GM12878 (cell line): ENCODE results near the gene CD96. TPM values are rescaled to one million over a fixed set of nuclear protein-coding genes. Genes with fewer than 3 reads are reported as not detected.

ENCODE experiments used
- ATAC-seq: fragments of 200-7000 bp; cut with Tn5 transposase; 3 replicates; pipeline ENCODE4 v1.9.1; 2020; ENCODE audit warnings: mild to moderate bottlenecking, moderate library complexity
- BruUV-seq: library from RNA; stranded (reverse); fragments of 400-500 nt; replicated peaks from 2 replicates; lab custom pipeline; 2021; lab: Mats Ljungman, UMichigan
- CTCF ChIA-PET: fragments of 300-600 bp; sonication (Branson Sonifier 250); formaldehyde crosslinking; extraction: SDS; loops from one replicate; lab custom pipeline; 2021; ENCODE audit warnings: inconsistent platforms; lab: Yijun Ruan, JAX
- POLR2A ChIA-PET: fragments of 350-600 bp; formaldehyde crosslinking; extraction: SDS; loops from one replicate; lab custom pipeline; 2021; ENCODE audit warnings: inconsistent platforms; lab: Charles Lee
- RAD21 ChIA-PET: fragments of 300-600 bp; sonication (Branson Sonifier 250); formaldehyde crosslinking; loops from one replicate; lab custom pipeline; 2023; ENCODE audit warnings: antibody characterized with exemption; ENCODE audit not compliant: unreplicated experiment; lab: Charles Lee
- SMC1A ChIA-PET: fragments of 300-600 bp; sonication (Branson Sonifier 250); formaldehyde crosslinking; loops from one replicate; lab custom pipeline; 2023; ENCODE audit not compliant: unreplicated experiment, uncharacterized antibody; lab: Charles Lee
- DNase-seq: peaks from one replicate; pipeline ENCODE4 v3.0.0-alpha.2; 2011; ENCODE audit warnings: low read depth, low spot score
- FAIRE-seq: peaks from 3 replicates; lab custom pipeline; 2011; peaks lifted over from hg19 to GRCh38; lab: Jason Lieb, UNC
- H2AFZ ChIP-seq: 2 replicates; pipeline ENCODE4 v1.6.0; 2011; ENCODE audit warnings: low read depth, low read length, control low read depth; ENCODE audit not compliant: control insufficient read depth
- H3K27ac ChIP-seq: 2 replicates; pipeline ENCODE4 v1.5.1; 2011; ENCODE audit warnings: control low read depth; ENCODE audit not compliant: control insufficient read depth, insufficient read depth
- H3K27me3 ChIP-seq, 2 experiments: replicated peaks in 1 of 2; 2 replicates each; pipeline versions ENCODE4 v1.6.0 to v1.6.1; 2011; ENCODE audit warnings: low read length in 1 of 2; ENCODE audit not compliant: control insufficient read depth in 2 of 2, insufficient read depth in 2 of 2
- H3K36me3 ChIP-seq, 2 experiments: 2 replicates each; pipeline ENCODE4 v1.5.1; 2011; ENCODE audit warnings: low read length in 1 of 2; ENCODE audit not compliant: control insufficient read depth in 2 of 2, insufficient read depth in 2 of 2
- H3K4me1 ChIP-seq: 2 replicates; pipeline ENCODE4 v1.6.1; 2011; ENCODE audit warnings: mild to moderate bottlenecking, low read length, moderate library complexity, mixed read lengths; ENCODE audit not compliant: control insufficient read depth, insufficient read depth
- H3K4me2 ChIP-seq: 2 replicates; pipeline ENCODE4 v1.6.0; 2011; ENCODE audit warnings: control low read depth; ENCODE audit not compliant: control insufficient read depth, insufficient read depth
- H3K4me3 ChIP-seq: fragments of 200-600 bp; sonication (generic); 2 replicates; pipeline ENCODE4 v1.5.1; 2016
- H3K79me2 ChIP-seq: 2 replicates; pipeline ENCODE4 v1.6.0; 2011; ENCODE audit warnings: low read length; ENCODE audit not compliant: control insufficient read depth, insufficient read depth
- H3K9ac ChIP-seq: 2 replicates; pipeline ENCODE4 v1.8.0; 2011; ENCODE audit warnings: low read length, control low read depth, mixed read lengths; ENCODE audit not compliant: control insufficient read depth, insufficient read depth
- H3K9me3 ChIP-seq: replicated peaks from 3 replicates; pipeline ENCODE4 v1.5.1; 2011; ENCODE audit warnings: mild to moderate bottlenecking, low read length; ENCODE audit not compliant: control insufficient read depth, insufficient read depth
- H4K20me1 ChIP-seq: 2 replicates; pipeline ENCODE4 v1.6.0; 2011; ENCODE audit not compliant: control insufficient read depth, insufficient read depth
- FOXM1 ChIP-seq: IDR thresholded peaks from 2 replicates; pipeline ENCODE4 v1.6.1; 2012; ENCODE audit warnings: low read depth, mild to moderate bottlenecking, inconsistent platforms, low read length, moderate library complexity
- HDGF ChIP-seq: fragments of 450-650 bp; IDR thresholded peaks from 2 replicates; pipeline ENCODE4 v1.6.1; 2016; ENCODE audit warnings: antibody characterized with exemption
- KAT2A ChIP-seq: conservative IDR thresholded peaks from 2 replicates; pipeline ENCODE4 v1.6.1; 2011; ENCODE audit warnings: low read depth, low read length; ENCODE audit not compliant: control insufficient read depth
- MEF2A ChIP-seq: IDR thresholded peaks from 2 replicates; pipeline ENCODE4 v1.6.1; 2011; ENCODE audit warnings: low read depth, mild to moderate bottlenecking, low read length, moderate library complexity; ENCODE audit not compliant: insufficient read depth
- PAX5 ChIP-seq: IDR thresholded peaks from 2 replicates; pipeline ENCODE4 v1.6.1; 2011; ENCODE audit warnings: low read depth, low read length, borderline replicate concordance
- RCOR1 ChIP-seq: conservative IDR thresholded peaks from 2 replicates; pipeline ENCODE4 v1.6.1; 2012; ENCODE audit warnings: low read depth, low read length, improper control_type of control experiment
- STAT3 ChIP-seq: IDR thresholded peaks from 2 replicates; pipeline ENCODE4 v1.6.1; 2011; ENCODE audit warnings: low read depth, low read length, improper control_type of control experiment
- TAF1 ChIP-seq: IDR thresholded peaks from 2 replicates; pipeline ENCODE4 v1.6.1; 2011; ENCODE audit warnings: mild to moderate bottlenecking, low read depth, low read length, borderline replicate concordance
- YBX1 ChIP-seq: fragments of 450-650 bp; IDR thresholded peaks from 2 replicates; pipeline ENCODE4 v1.6.1; 2016; ENCODE audit warnings: antibody characterized with exemption
- ZNF24 ChIP-seq: fragments of 450-650 bp; IDR thresholded peaks from 2 replicates; pipeline ENCODE4 v1.6.1; 2017; ENCODE audit warnings: antibody characterized with exemption, mild to moderate bottlenecking
- WGBS: methylation state at CpG from one replicate; pipeline ENCODE4 v1.1.6; 2016; ENCODE audit warnings: low lambda C conversion rate; ENCODE audit not compliant: insufficient replicate concordance, insufficient coverage; ENCODE audit errors: missing lambda C conversion rate; 5-methylcytosine and 5-hydroxymethylcytosine counted together
- in situ Hi-C: fragments of 300-500 bp; cut with MboI; formaldehyde crosslinking; loops from 9 replicates; pipeline ENCODE4 v1.14.3; 2018; ENCODE audit warnings: mixed read lengths
- intact Hi-C: fragments of 100-400 bp; cut with micrococcal nuclease; formaldehyde crosslinking; loops from one replicate; pipeline ENCODE4 v1.14.2; 2022; ENCODE audit not compliant: unreplicated experiment
- polyA plus RNA-seq, 11 experiments: library from polyadenylated mRNA; depleted of rRNA in 4 of 11; unstranded in 6 of 11; stranded (reverse) in 5 of 11; fragments of >200 nt; fragmentation: Nextera tagmentation in 4 of 11; fragmentation: Illumina TruSeq in 1 of 11; extraction: Ambion mirVana in 4 of 11; extraction: Trizol in 1 of 11; gene quantifications; 1 replicate in 1 of 11; 2 replicates in 10 of 11; pipeline versions ENCODE4 v1.2.1 to v1.2.3, GENCODE V29; 2011 to 2016; ENCODE audit warnings: inconsistent platforms in 2 of 11, missing spikeins in 2 of 11, low read depth in 1 of 11
- total RNA-seq, 4 experiments: library from RNA; depleted of rRNA in 3 of 4; stranded (reverse); fragments of >200 nt in 3 of 4; fragmentation: Illumina TruSeq in 1 of 4; extraction: Trizol in 1 of 4; gene quantifications; 2 replicates each; pipeline versions ENCODE4 v1.2.1 to v1.2.3, GENCODE V29; 2013 to 2021
- TF ChIP-seq, protein P1 (sequence below): IDR thresholded peaks from 2 replicates; pipeline ENCODE4 v1.6.1; 2012; ENCODE audit warnings: improper control_type of control experiment, low read depth, low read length; ENCODE audit not compliant: insufficient replicate concordance
- TF ChIP-seq, protein P2 (sequence below): IDR thresholded peaks from 2 replicates; pipeline ENCODE4 v1.6.1; 2011; ENCODE audit warnings: low read depth, mild to moderate bottlenecking, low read length, moderate library complexity, borderline replicate concordance; ENCODE audit errors: extremely low read depth
- TF ChIP-seq, protein P3 (sequence below): fragments of 450-650 bp; IDR thresholded peaks from 2 replicates; pipeline ENCODE4 v1.6.1; 2017; ENCODE audit warnings: antibody characterized with exemption, mild to moderate bottlenecking, moderate library complexity

Gene CD96
- total and polyA plus RNA-seq, 10 of the 15 experiments (the other 5 are each of a cell fraction or from before 2014, with no cell fraction given): 0.13 to 10.1 (median 0.47) TPM

DNA sequence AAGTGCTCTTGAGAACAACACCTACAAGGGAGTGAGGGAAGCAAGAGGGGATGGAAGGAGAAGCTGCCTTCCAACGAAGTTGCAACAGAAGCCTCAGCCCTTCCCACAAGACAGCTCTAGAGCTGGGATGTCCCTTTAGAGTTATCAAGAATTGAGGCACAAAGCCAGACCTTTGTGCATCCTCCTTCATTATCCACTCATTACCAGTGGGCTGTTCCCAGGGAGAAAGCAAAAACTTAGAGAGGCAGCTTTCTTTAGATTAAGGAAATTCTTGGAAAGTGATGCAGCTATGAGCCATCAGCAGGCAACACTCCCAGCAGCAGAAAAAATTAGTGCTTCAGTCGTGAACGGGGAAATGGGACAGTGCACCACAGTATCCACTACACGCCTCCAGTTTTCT is 10.6 kb upstream of the CD96 start:
- no peak for FAIRE-seq
- RAD21 ChIA-PET: no interaction called here
- SMC1A ChIA-PET: interaction anchor here (0.9 to 1.4 kb wide), 4 partner anchors 8 to 14 kb away, joined by 3 to 7 read pairs (median 3); no protein-coding TSS in a partner anchor
- Histone ChIP-seq H2AFZ (no peak overlapping the region), H3K36me3 (no peaks in the 10 kb centered on the region), H3K4me3 (no peak overlapping the region), H3K4me1 (no peaks in the 10 kb centered on the region), H3K27me3 (no peaks in the 10 kb centered on the region), H3K4me2 (no peak overlapping the region), H3K9ac (no peak overlapping the region), H3K9me3 (no peaks in the 10 kb centered on the region), H3K79me2 (no peaks in the 10 kb centered on the region), H3K27ac (no peak overlapping the region), H4K20me1 (no peaks in the 10 kb centered on the region)
- BruUV-seq: no TSS peak
- POLR2A ChIA-PET: no interaction called here
- no peak for DNase-seq
- intact Hi-C loops: no loop called here
- 38% methylated on average over 4 of the region's 4 CpGs for WGBS
- ATAC-seq: no peak
- in situ Hi-C loops: loop anchor here (10.0 kb wide), 1 partner anchor 1797 kb away; no protein-coding TSS in a partner anchor
- CTCF ChIA-PET: interaction anchor here (1.0 kb wide), 1 partner anchor 9 kb away, joined by 4 read pairs; no protein-coding TSS in a partner anchor
- TF ChIP-seq MEF2A: no peak
- TF ChIP-seq RCOR1: no peak
- no peak for TF ChIP-seq YBX1
- TF ChIP-seq, protein P1, sequence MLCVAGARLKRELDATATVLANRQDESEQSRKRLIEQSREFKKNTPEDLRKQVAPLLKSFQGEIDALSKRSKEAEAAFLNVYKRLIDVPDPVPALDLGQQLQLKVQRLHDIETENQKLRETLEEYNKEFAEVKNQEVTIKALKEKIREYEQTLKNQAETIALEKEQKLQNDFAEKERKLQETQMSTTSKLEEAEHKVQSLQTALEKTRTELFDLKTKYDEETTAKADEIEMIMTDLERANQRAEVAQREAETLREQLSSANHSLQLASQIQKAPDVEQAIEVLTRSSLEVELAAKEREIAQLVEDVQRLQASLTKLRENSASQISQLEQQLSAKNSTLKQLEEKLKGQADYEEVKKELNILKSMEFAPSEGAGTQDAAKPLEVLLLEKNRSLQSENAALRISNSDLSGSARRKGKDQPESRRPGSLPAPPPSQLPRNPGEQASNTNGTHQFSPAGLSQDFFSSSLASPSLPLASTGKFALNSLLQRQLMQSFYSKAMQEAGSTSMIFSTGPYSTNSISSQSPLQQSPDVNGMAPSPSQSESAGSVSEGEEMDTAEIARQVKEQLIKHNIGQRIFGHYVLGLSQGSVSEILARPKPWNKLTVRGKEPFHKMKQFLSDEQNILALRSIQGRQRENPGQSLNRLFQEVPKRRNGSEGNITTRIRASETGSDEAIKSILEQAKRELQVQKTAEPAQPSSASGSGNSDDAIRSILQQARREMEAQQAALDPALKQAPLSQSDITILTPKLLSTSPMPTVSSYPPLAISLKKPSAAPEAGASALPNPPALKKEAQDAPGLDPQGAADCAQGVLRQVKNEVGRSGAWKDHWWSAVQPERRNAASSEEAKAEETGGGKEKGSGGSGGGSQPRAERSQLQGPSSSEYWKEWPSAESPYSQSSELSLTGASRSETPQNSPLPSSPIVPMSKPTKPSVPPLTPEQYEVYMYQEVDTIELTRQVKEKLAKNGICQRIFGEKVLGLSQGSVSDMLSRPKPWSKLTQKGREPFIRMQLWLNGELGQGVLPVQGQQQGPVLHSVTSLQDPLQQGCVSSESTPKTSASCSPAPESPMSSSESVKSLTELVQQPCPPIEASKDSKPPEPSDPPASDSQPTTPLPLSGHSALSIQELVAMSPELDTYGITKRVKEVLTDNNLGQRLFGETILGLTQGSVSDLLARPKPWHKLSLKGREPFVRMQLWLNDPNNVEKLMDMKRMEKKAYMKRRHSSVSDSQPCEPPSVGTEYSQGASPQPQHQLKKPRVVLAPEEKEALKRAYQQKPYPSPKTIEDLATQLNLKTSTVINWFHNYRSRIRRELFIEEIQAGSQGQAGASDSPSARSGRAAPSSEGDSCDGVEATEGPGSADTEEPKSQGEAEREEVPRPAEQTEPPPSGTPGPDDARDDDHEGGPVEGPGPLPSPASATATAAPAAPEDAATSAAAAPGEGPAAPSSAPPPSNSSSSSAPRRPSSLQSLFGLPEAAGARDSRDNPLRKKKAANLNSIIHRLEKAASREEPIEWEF: no peak
- TF ChIP-seq, protein P2, sequence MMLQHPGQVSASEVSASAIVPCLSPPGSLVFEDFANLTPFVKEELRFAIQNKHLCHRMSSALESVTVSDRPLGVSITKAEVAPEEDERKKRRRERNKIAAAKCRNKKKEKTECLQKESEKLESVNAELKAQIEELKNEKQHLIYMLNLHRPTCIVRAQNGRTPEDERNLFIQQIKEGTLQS: no peak
- TF ChIP-seq KAT2A: no peak
- no peak for TF ChIP-seq STAT3
- TF ChIP-seq FOXM1: no peak
- no peak for TF ChIP-seq ZNF24
- no peak for TF ChIP-seq HDGF
- no peak for TF ChIP-seq TAF1
- TF ChIP-seq, protein P3, sequence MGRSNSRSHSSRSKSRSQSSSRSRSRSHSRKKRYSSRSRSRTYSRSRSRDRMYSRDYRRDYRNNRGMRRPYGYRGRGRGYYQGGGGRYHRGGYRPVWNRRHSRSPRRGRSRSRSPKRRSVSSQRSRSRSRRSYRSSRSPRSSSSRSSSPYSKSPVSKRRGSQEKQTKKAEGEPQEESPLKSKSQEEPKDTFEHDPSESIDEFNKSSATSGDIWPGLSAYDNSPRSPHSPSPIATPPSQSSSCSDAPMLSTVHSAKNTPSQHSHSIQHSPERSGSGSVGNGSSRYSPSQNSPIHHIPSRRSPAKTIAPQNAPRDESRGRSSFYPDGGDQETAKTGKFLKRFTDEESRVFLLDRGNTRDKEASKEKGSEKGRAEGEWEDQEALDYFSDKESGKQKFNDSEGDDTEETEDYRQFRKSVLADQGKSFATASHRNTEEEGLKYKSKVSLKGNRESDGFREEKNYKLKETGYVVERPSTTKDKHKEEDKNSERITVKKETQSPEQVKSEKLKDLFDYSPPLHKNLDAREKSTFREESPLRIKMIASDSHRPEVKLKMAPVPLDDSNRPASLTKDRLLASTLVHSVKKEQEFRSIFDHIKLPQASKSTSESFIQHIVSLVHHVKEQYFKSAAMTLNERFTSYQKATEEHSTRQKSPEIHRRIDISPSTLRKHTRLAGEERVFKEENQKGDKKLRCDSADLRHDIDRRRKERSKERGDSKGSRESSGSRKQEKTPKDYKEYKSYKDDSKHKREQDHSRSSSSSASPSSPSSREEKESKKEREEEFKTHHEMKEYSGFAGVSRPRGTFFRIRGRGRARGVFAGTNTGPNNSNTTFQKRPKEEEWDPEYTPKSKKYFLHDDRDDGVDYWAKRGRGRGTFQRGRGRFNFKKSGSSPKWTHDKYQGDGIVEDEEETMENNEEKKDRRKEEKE: no peak
- TF ChIP-seq PAX5: no peak
